Activated CD4-positive, CD25-positive, alpha-beta regulatory T cell (primary cell): ENCODE results near the gene SYNE2.

Source experiments
- DNase-seq, 4 experiments: peaks; one replicate each; lab custom pipeline; 2025; lab: John Stamatoyannopoulos, UW

SYNE2 gene

DNA sequence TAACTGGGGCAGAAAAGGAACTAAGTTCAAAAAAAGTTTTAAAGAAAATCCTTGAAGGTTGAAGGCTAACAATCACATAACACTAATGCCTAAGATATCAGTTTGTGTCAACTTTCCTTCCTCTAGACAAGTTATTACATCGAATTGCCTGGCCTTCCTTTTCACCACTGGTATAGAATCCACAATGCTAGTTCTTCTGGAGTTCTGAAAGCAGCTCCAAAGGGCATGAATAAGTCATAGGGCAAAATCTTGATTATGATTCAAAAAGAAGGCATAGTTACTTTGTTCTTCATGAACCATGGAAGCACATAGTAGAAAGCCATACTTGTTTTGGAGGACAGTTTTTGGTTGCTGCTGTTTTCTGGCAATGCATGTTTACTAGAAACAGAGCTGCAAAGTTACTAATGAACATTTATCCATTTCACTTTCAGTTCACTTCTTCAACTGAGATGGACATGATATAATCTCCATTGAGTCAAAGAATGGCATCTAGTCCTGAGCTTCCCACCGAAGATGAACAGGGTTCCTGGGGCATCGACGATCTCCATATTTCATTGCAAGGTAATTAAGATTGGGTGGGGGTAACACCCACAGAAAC, 56.0 kb downstream of the SYNE2 start:
- DNase-seq: no peak

DNA sequence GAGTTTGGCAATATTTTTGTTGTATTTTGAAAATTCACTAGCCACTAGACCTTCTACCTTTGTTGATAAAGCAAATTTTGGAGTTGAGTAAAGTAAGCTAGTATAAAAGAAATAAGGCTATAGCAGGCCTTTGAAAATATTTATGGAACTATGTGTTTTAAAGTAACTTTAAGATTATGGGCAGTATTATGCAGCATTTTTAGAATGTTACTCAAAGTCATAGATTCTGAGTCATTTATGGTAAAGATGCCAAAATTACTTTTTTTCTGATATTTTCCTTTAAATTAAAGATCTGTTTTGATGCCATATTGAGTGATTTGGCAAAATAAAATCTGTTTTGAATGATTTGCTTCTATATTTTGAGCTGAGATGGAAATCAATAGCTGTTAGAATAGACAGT, 57.2 kb downstream of the SYNE2 start:
- no peak for DNase-seq

DNA sequence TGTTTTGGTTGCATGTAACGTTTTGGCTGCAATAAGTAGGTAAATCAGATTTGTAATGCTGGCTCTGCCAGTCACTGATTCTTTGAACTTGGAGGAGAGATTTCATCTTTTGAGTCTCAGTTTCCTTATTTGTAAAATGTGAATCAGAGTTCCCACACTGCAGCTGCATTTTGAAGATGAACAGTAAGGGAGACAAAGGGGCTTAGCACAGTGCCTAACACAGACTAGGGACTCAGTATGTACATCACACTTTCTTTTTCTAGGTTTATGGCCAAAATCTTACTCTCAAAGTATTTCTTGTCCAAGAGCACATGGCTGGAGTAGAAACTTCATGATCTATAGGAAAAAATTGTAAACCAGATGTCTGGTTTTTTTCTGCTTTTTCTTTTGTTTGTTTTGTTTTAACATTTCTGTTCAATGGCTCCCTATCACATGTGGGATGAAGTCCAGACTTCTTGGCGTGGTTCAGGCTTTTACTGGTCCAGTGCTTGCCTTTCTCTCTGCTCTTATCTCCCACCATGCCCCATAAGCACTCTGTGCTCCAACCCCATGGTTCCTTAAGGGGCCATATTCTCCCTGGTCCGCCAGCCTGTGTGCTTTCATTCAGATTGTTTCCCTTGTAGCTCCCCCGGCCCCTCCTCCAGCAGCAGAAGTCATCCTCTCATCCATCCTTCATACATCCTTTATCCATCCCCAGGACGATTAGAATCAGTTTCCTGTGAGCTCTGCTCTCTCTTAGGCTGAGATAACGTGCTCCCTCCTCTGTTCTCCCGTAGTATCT, 58.0 kb downstream of the SYNE2 start:
- DNase-seq: no peak

DNA sequence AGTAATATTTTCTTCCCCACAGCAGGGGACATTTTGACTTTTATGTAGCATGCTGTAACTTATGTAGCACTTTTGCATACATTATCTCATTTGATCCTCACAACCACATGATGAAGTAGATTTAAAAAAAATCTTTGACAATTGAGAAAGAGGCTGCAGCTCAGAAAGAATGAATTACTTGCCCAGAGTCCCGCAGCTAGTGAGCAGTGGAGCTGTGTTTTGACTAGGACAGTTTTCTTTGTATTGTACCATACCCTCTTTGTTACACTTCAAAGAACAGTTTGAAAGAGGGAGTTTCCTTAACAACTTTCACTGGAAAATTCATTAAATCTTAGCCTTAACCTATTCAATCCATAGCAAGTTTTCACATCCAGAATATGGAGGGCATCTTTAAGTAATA, 58.6 kb downstream of the SYNE2 start:
- DNase-seq: no peak

DNA sequence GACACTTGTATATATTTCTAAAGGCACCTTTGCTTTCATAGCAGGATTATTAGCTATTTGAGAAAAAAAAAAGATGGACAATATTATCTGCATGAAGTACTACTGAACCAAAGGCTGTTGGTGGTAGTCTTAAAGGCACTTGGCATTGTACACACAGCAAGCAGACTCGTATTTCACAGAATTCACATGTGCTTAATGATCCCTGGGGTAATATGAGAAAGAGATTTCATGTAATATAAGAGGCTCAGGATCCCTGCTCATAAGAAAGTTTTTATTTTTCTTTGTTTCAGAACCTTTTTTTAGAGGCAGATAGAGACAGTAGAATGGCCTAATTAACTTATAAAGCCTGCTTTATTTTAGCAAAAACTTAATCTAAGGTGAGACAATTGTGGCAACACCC, 59.5 kb downstream of the SYNE2 start:
- DNase-seq: no peak

DNA sequence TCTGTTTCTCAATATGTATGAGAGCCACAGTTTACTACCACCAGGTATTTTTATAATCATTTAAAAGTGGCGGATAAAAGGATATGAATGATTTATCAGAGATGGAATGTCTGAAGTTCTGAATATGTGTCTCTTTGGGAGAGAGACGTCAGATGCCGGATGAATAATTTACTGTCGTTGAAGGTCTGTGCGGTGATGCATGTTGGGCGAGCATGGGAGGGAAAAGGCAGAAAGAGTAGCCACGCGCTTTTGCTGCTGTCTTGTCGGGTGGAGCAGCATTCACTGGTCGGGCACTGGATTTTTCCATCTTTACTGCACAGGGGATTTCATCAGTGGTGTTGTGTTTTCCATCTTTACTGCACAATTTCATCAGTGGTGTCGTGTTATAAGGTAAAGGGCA, 65.6 kb downstream of the SYNE2 start:
- DNase-seq: no peak

DNA sequence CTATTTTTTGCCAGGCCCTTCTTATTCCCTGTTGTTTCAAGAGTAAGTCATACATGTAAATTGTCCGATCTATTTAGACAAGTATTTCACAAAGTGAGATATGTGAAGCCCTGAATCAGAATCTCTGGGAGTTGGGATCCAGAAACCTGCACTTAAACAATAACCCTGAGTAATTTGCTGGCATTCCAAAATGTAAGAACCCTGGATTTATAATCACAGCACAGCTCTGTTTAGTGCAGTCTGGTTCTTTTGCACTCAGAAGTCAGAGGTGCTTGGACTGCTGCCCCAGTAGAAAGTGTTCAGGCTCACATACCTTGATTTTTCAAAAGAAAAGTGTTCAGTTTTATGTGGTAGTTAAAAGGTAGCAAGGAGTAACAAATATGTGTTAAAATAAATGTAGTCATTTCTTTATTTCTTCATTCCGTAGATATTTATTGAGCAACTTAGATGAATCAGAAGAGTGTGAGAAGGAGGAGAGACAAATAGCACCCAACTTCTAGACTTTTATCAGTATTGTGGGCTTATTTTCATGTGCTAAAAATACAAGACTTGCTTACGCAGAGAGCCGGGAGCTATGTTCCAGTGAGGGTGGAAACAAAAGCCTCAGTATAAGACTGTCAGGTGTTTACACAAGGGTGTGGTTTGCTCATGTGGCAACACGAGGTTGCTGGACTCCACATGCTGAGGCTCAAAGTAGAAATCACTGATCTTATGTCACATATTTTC, 70.1 kb downstream of the SYNE2 start:
- no peak for DNase-seq

DNA sequence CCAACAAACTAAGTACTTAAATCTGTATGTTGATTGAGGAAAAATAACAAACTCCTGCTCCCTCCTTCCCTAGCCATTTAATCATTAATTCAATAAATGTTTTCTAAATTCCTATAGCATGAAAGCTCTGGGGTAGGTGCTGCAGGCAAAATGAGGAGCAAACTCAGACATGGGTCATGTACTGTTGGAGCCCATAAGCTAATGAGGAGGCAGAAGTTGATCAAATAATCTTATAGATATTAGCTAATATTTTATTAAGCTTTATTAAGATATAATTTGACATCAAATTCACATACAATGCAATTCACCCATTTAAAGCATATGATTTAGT, 70.6 kb downstream of the SYNE2 start:
- DNase-seq: no peak

DNA sequence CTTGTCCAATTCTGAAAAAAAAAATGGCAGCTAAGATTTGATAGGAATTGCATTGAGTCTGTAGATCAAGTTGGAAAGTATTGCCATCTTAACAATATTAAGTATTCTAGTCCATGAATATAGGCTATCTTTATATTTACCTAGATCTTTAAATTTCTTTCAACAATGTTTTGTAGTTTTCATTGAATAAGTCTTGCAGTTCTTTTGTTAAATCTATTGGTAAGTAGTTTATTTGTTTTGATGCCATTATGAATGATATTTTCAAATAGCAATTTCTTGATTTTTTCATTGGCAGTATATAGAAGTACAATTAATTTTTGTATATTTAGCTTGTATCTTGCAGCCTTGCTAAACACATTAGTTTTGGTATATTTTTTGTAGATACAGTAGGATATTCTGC, 71.6 kb downstream of the SYNE2 start:
- DNase-seq: no peak

DNA sequence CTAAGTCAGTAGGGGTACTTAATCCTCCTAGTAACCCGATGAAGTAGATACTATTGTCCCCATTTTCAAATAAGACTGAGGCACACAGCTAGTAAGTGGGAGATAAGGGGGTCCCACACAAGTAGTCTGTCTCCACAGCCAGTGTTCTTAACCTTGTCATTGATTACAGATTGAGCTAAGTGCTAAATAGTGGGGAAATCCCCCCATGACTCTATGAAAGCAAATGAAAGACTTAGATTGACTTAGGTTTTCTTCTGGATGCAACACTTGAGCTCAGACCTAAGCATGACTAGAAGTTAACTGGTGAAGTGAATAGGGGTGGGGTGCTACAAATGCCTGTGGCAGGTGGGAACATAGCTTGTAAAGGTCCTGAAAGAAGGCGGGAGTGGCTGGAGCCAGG, 73.8 kb downstream of the SYNE2 start:
- DNase-seq: no peak

DNA sequence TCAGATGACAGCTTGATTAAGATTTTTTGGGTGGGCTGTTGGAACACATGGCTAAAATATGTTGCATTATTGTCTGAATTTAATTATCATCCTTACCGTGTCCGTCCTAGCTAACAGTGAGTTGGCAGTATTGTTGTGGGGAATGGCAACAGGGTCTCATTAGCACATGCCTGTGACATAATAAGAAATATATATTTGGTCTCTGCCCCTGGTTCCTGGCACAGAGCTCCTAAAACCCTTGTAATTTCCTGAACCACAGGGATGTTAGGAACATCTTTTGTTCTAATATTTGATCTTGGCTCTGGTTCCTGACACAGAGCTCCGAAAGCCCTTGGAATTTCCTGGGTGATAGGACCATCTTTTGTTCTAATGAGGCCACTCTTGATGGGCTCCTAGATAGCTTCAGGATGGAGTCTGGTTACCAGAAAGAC, 76.0 kb downstream of the SYNE2 start:
- DNase-seq: no peak

DNA sequence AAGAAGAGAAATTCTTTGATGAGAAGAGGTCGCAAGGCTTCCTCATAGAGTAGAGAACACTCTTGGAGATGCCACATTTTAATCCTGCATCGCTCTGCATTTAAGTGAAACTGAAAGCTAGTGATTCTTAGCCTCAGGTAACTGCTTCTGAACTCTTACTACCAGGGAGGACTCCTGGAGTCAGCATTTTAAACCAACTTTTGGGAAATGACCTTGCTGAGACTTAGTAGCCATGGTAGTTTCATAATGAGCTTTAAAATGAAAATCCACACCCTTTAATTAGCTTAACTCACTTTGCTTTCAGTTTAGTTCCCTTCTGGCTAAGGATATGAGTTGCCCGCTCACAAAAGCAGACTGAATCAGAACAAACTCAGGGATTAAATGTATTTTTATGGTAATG, 80.3 kb downstream of the SYNE2 start:
- DNase-seq: no peak

DNA sequence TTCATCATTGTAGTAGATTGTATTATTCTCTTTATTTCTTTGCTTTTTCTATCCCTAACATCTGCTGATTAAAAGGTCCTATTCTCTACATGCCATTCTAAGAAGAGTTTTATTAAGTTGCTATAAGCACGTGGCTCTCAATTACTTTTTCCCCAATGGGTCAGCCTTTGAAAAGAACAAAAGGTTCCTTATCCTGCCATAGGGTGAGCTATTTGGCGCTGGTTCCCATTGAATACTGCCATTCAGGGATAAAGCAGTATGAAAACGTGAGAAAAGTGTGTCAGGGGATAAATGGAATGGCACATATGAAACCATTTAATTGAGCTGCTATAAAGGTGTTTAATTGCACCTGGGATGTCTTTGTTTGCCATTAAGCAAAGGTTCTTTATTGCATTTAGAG, 80.9 kb downstream of the SYNE2 start:
- DNase-seq: no peak

DNA sequence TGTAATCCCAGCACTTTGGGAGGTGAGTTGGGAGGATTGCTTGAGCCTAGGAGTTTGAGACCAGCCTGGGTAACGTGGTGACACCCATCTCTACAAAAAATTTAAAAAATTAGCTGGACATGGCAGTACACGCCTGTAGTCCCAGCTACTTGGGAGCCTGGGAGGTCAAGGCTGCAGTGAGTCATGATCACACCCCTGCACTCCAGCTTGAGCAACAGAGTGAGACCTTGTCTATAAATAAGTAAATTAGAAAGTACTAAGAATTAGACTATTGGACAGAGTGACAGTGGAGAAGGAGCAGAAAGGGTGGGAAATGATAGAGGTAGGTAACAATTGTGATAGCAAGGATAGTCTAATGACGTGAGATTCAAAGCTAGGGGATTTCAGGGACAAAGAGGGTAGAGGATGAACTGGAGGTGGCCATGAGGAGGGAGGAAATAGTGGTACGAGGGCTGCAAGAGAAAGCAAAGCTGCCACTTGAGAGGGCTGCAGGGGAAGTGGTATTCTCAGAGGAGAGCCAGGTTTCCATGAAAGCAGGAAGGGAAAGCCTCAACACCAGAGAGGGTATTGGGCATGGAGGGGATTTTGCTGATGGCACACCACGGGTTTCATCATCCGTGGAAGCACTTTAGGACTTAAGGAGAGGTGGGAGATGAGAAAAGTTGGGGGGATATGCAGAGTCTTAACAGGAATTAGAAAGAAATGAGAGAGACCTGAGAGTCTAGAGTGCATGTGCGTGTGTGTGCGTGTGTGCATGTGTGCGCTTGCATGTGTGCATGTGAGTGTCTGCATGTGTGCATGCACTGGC, 85.6 kb downstream of the SYNE2 start:
- DNase-seq: no peak

DNA sequence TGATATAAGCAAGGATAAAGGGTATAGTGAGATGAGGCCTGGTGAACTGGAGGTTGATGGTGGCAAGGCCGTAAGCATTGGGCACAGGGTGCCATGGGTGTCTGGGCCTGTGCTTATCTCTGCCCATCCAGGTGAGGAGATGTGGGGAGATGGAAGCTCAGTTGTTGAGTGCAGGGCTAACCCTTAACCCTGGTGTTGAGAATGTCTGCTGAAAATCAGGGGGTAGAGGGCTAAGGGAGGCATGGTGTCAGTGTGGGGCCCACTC, 86.1 kb downstream of the SYNE2 start:
- no peak for DNase-seq

DNA sequence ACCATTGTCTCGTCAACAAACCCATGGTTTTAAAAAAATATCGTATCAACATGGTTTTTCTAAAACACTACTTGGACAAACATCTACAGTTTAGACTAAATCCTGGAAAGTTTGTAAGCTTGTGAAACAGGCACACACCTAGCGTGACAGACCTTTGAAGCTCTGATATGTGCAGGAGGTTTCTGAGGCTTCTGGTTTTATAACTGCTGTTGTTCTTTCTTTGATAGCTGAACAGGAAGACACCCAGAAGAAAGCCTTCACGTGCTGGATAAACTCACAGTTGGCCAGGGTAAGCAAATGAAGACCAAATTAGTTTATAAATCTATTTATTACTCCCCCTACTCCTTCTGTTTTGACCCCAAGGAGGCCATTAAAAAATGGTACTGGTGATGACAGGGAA, 87.6 kb downstream of the SYNE2 start:
- no peak for DNase-seq

DNA sequence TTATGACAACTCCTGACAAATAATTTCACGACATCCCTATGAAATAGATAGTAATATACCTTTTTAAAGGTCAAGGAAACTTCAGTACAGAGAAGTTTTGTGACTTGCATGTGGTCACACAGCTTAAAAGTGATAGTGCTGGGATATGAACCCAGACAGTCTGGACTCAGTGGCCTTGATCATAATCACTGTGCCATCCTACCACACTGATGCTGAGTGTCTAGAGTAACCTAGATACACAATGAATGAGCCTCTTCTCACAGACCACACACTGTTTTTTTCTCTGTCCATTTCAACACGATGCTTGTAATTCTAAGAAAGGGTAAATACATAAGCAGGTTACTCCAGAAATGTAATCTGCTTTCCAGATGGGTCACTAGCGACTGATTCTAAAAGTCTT, 88.2 kb downstream of the SYNE2 start:
- no peak for DNase-seq

DNA sequence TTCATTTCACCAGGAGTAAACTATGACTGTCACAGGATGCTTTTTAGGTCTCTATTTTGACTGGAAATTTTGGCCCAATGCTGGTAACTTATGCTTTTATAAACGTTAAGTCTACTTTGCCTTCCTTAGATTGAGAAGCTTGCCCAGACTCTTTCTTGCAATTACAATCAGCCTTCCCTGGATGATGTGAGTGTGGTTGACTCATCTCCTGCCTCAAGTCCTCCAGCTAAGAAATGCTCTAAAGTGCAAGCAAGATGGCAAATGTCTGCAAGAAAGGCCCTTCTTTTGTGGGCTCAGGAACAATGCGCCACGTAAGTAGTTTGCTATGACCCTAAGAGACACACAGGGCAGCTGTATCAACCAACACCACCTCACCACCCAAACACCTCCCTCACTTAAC, 96.9 kb downstream of the SYNE2 start:
- DNase-seq: no peak

DNA sequence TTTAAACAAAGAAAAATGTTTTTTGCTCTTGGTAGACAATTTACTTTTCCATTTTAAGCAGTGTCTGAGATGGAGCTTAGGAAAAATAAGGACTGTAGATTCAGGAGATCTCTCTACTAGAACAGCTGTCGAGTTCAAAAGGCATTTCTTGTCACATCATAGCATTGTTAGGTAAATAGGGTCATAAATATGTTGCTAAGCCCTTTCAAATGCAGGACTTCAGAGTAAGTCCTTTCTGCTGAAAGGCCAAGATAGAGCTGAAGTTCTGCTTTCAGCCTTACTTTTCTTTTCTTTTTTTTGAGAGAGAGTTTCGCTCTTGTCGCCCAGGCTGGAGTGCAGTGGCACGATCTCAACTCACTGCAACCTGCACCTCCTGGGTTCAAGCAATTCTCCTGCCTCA, 98.2 kb downstream of the SYNE2 start:
- no peak for DNase-seq

DNA sequence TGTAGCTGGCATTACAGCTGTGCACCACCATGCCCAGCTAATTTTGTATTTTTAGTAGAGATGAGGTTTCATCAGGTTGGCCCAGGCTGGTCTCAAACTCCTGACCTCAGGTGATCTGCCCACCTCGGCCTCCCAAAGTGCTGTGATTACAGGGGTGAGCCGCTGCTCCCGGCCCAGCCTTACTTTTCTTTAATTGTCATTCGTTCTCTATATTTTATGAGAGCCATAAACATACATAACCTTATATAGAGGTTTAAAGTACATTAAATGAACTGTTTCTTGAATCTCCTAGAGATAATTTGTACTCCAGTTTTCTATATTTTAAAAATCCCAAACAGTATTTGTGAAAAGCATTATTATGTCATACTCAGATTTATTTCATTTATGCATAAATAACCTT, 98.6 kb downstream of the SYNE2 start:
- DNase-seq: no peak

DNA sequence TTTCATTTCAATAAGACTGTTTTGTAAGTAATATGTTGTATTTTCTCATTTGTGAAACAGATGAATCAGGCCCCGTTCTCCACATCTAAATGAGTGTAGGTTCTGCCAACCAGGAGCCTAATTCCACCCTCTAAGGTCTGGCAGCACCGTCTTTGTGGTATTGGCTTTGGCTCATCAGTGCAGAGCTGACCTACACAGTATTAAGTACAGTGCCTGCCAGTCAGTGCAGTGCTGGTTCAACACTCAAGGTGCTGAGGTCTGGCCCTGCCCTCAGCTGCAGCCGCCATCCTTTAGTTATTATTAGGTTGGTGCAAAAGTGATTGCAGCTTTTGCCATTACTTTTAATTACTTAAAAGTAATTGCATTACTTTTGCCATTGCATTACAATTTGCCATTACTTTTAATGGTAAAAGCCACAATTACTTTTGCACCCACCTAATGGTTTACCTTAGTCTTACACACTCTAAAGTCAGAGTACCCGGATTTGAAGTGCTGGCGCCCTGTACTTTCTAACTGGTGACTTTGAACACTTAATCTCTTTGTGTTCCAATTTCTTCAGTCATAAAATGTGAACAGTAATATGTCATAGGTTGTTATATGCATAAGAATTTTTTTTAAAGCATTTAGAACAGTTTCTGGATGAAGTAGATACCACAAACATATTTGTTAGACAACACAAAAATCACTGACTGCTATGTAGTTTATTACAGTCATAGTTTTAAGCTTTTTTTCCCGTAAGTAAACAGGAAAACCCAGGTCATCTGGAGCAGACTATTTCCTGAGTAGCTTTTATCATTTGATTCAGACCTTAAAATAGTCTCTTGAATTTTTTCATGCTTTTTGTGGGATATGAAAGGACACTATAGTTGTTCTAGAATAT, 99.5 kb downstream of the SYNE2 start:
- DNase-seq: no peak

DNA sequence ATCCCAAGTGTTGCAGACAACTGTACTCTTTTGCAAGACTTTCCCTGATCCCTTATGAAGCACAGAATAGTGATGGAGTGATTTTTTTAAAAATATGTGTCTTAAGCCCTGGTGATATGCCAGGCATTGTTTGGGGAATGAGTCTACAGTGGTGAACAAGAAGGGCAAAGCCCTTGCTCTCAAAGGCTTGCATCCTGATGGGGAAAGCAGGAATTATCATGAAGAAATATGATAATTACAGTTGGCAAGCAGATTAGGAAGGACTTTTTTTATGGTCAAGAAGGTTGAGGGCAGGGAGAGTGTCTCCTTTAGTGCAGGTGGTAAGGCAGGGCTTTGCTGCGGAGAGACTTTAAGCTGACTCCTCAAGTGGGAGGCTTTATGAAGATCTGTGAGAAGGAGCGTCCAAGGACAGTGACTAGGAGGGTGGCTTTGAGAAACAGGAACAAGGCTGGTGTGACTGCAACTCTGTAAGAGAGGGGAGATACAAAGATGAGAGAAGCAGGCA, 100.2 kb downstream of the SYNE2 start:
- no peak for DNase-seq
